Measurements from ENCODE around the gene UQCC5. TPM values are rescaled to one million over a fixed set of nuclear protein-coding genes. Genes with fewer than 3 reads are reported as not detected.

The UQCC5 gene
- total and polyA plus RNA-seq, 2 donors (not counting 3 experiments of a cell fraction or from before 2014, with no cell fraction given): 9.9 to 22.6 TPM

DNA sequence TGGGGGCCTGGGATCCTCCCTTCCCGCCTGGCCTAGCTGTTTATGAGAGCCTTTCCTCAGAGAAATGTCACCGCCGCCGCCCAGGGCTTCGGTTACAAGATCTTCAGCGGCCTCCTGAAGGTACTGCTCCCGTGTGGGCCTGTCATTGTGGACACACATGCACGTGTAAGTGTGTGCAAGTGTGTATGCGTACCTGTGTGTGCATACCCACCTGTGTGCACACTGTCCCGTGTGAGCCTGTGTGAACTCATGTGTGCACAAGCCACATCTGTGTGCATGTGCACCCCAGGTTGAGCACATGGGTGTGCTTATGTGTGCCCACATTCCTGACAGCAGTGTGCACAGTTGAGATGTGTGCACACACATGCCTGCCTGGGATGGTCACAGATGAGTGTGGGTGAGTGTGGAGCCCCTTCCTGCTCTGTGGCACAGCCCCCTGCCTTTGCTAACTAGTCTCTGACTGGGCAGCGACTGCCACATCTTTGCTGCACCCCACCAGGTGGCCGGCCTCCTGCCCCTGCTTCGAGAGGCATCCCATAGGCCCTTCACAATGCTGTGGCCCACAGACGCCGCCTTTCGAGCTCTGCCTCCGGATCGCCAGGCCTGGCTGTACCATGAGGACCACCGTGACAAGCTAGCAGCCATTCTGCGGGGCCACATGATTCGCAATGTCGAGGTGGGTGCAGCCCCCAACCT lies 16.8 kb upstream of the UQCC5 start:
- no peaks in the 10 kb centered on the region for H4K20me1 ChIP-seq (replicated peaks; ENCODE audit: control insufficient read depth, extremely low read depth, insufficient read depth, low read length)
- intact Hi-C loops (cut with micrococcal nuclease) (no loop called here), dilution Hi-C loops (cut with MboI; ENCODE audit: extremely low pct_ligation_motif_present, low sequenced_read_pairs) (no loop called here)
- no peak overlapping the region for H2AFZ ChIP-seq (ENCODE audit: low read depth, low read length)
- H3K36me3 ChIP-seq (ENCODE audit: control insufficient read depth in 2 of 2, extremely low read depth in 1 of 2, insufficient read depth in 2 of 2, low read length in 2 of 2): peaks cover 32 to 89% of the 10 kb centered on the region in 2 experiments
- DNase-seq (ENCODE audit: low read depth, low spot score) (no peak), FAIRE-seq (no peak)
- no peak overlapping the region for H3K9ac ChIP-seq (replicated peaks; ENCODE audit: extremely low read depth, insufficient read depth, low read length)
- H3K9me1 ChIP-seq (replicated peaks; ENCODE audit: control insufficient read depth, extremely low read depth, insufficient read depth, low read length): no peaks in the 10 kb centered on the region
- H3K79me2 ChIP-seq (ENCODE audit: control insufficient read depth, insufficient read depth, low read length): no peaks in the 10 kb centered on the region
- TF ChIP-seq EZH2 (IDR thresholded peaks at IDR 0.05; ENCODE audit: borderline replicate concordance, low read depth, low read length, severe bottlenecking) (no peak), JUN (IDR thresholded peaks at IDR 0.05; ENCODE audit: borderline replicate concordance, insufficient read depth, insufficient read length, low read depth) (no peak), FOS (IDR thresholded peaks at IDR 0.05; ENCODE audit: borderline replicate concordance, insufficient read depth, low read length) (no peak), POLR2AphosphoS5 (IDR thresholded peaks at IDR 0.05; ENCODE audit: insufficient read depth, low read depth, low read length) (no peak)
- TF ChIP-seq, protein P1, sequence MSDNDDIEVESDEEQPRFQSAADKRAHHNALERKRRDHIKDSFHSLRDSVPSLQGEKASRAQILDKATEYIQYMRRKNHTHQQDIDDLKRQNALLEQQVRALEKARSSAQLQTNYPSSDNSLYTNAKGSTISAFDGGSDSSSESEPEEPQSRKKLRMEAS (IDR thresholded peaks at IDR 0.05; ENCODE audit: insufficient read depth, insufficient read length): no peak
- no peak overlapping the region for H3K27ac ChIP-seq (ENCODE audit: insufficient read depth, low read depth, low read length)
- H3K4me2 ChIP-seq (ENCODE audit: insufficient read depth, low read length): no peak overlapping the region
- ChIA-PET CTCF (no interaction called here), POLR2A (no interaction called here)
- peaks cover 2% of the 10 kb centered on the region for H3K4me1 ChIP-seq (ENCODE audit: control insufficient read depth, extremely low read depth, insufficient read depth, low read length)
- BruUV-seq (replicated peaks): no TSS peak
- H3K27me3 ChIP-seq (ENCODE audit: control insufficient read depth in 2 of 2, insufficient read depth in 2 of 2, low read length in 2 of 2): no peaks in the 10 kb centered on the region
- H3K9me3 ChIP-seq (replicated peaks; ENCODE audit: control insufficient read depth, insufficient read depth, low read length): no peaks in the 10 kb centered on the region
- H3K4me3 ChIP-seq (replicated peaks in 1 of 3; ENCODE audit: insufficient read depth in 1 of 3, low read depth in 1 of 3, low read length in 3 of 3): no peak overlapping the region

DNA sequence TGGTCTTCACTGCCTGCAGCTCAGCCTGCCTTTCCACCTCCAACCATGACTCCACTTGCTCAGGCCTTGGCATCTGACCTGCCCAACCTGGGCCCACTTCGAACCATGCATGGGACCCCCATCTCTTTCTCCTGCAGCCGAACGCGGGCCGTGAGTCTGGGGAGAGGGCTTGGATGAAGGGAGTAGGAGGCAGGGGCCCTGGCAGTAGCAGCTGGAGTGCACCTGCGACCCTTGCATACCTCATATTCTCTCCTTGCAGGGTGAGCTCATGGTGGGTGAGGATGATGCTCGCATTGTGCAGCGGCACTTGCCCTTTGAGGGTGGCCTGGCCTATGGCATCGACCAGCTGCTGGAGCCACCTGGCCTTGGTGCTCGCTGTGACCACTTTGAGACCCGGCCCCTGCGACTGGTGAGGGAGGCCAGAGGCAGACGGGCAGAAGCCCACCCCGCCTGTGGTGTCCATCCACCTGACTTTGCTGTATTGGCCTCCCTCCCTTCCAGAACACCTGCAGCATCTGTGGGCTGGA lies 16.2 kb upstream of the UQCC5 start:
- H3K79me2 ChIP-seq (ENCODE audit: control insufficient read depth, insufficient read depth, low read length): no peaks in the 10 kb centered on the region
- H3K9me3 ChIP-seq (replicated peaks; ENCODE audit: control insufficient read depth, insufficient read depth, low read length): no peaks in the 10 kb centered on the region
- H3K4me3 ChIP-seq (replicated peaks in 1 of 3; ENCODE audit: insufficient read depth in 1 of 3, low read depth in 1 of 3, low read length in 3 of 3): no peak overlapping the region
- no peak overlapping the region for H3K4me2 ChIP-seq (ENCODE audit: insufficient read depth, low read length)
- dilution Hi-C loops (cut with MboI; ENCODE audit: extremely low pct_ligation_motif_present, low sequenced_read_pairs): no loop called here
- H3K9me1 ChIP-seq (replicated peaks; ENCODE audit: control insufficient read depth, extremely low read depth, insufficient read depth, low read length): no peaks in the 10 kb centered on the region
- H3K4me1 ChIP-seq (ENCODE audit: control insufficient read depth, extremely low read depth, insufficient read depth, low read length): peaks cover 4% of the 10 kb centered on the region
- no peak overlapping the region for H2AFZ ChIP-seq (ENCODE audit: low read depth, low read length)
- no peaks in the 10 kb centered on the region for H4K20me1 ChIP-seq (replicated peaks; ENCODE audit: control insufficient read depth, extremely low read depth, insufficient read depth, low read length)
- no TSS peak for BruUV-seq (replicated peaks)
- POLR2A ChIA-PET: no interaction called here
- no peaks in the 10 kb centered on the region for H3K27me3 ChIP-seq (ENCODE audit: control insufficient read depth in 2 of 2, insufficient read depth in 2 of 2, low read length in 2 of 2)
- TF ChIP-seq MYC (IDR thresholded peaks at IDR 0.05; ENCODE audit: low read depth, low read length) (no peak), POLR2AphosphoS5 (IDR thresholded peaks at IDR 0.05; ENCODE audit: insufficient read depth, low read depth, low read length) (no peak), JUN (IDR thresholded peaks at IDR 0.05; ENCODE audit: borderline replicate concordance, insufficient read depth, insufficient read length, low read depth) (no peak), POLR2A (IDR thresholded peaks at IDR 0.05; ENCODE audit: low read depth, low read length) (no peak), GATA2 (IDR thresholded peaks at IDR 0.05; ENCODE audit: insufficient read depth, insufficient read length, low read depth, low read length) (no peak), EZH2 (IDR thresholded peaks at IDR 0.05; ENCODE audit: borderline replicate concordance, low read depth, low read length, severe bottlenecking) (no peak)
- TF ChIP-seq, protein P2, sequence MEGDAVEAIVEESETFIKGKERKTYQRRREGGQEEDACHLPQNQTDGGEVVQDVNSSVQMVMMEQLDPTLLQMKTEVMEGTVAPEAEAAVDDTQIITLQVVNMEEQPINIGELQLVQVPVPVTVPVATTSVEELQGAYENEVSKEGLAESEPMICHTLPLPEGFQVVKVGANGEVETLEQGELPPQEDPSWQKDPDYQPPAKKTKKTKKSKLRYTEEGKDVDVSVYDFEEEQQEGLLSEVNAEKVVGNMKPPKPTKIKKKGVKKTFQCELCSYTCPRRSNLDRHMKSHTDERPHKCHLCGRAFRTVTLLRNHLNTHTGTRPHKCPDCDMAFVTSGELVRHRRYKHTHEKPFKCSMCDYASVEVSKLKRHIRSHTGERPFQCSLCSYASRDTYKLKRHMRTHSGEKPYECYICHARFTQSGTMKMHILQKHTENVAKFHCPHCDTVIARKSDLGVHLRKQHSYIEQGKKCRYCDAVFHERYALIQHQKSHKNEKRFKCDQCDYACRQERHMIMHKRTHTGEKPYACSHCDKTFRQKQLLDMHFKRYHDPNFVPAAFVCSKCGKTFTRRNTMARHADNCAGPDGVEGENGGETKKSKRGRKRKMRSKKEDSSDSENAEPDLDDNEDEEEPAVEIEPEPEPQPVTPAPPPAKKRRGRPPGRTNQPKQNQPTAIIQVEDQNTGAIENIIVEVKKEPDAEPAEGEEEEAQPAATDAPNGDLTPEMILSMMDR (IDR thresholded peaks at IDR 0.05; ENCODE audit: extremely low read depth in 1 of 2, insufficient read depth in 1 of 2, low read depth in 1 of 2, low read length in 2 of 2): no peak
- TF ChIP-seq, protein P1 (IDR thresholded peaks at IDR 0.05; ENCODE audit: insufficient read depth, insufficient read length): no peak
- H3K9ac ChIP-seq (replicated peaks; ENCODE audit: extremely low read depth, insufficient read depth, low read length): no peak overlapping the region
- CTCF ChIA-PET: no interaction called here
- H3K36me3 ChIP-seq (ENCODE audit: control insufficient read depth in 2 of 2, extremely low read depth in 1 of 2, insufficient read depth in 2 of 2, low read length in 2 of 2): peaks cover 34 to 89% of the 10 kb centered on the region in 2 experiments
- no peak overlapping the region for H3K27ac ChIP-seq (ENCODE audit: insufficient read depth, low read depth, low read length)
- DNase-seq (ENCODE audit: low read depth, low spot score) (no peak), FAIRE-seq (no peak)
- intact Hi-C loops (cut with micrococcal nuclease): no loop called here
